Mucosa of stomach (tissue), 1 donor: ENCODE measurements around the gene ALDH3B1.

Experiments
- H3K27me3 ChIP-seq: one replicate; pipeline ENCODE4 v1.7.0; 2013; ENCODE audit warnings: mild to moderate bottlenecking, low read length; ENCODE audit not compliant: control insufficient read depth, insufficient read depth
- H3K36me3 ChIP-seq: one replicate; pipeline ENCODE4 v1.7.0; 2013; ENCODE audit warnings: low read length; ENCODE audit not compliant: control insufficient read depth, insufficient read depth
- H3K4me1 ChIP-seq: one replicate; pipeline ENCODE4 v1.7.0; 2013; ENCODE audit warnings: mild to moderate bottlenecking, low read length; ENCODE audit not compliant: control insufficient read depth, insufficient read depth
- H3K4me3 ChIP-seq: one replicate; pipeline ENCODE4 v1.7.0; 2013; ENCODE audit warnings: low read length
- H3K9ac ChIP-seq: one replicate; pipeline ENCODE4 v1.7.0; 2013; ENCODE audit warnings: mild to moderate bottlenecking, low read length, moderate library complexity
- H3K9me3 ChIP-seq: one replicate; pipeline ENCODE4 v1.7.0; 2013; ENCODE audit warnings: mild to moderate bottlenecking, low read length, moderate library complexity; ENCODE audit not compliant: control insufficient read depth
- donor health status: Pancreatic carcinoma.

Gene ALDH3B1

DNA sequence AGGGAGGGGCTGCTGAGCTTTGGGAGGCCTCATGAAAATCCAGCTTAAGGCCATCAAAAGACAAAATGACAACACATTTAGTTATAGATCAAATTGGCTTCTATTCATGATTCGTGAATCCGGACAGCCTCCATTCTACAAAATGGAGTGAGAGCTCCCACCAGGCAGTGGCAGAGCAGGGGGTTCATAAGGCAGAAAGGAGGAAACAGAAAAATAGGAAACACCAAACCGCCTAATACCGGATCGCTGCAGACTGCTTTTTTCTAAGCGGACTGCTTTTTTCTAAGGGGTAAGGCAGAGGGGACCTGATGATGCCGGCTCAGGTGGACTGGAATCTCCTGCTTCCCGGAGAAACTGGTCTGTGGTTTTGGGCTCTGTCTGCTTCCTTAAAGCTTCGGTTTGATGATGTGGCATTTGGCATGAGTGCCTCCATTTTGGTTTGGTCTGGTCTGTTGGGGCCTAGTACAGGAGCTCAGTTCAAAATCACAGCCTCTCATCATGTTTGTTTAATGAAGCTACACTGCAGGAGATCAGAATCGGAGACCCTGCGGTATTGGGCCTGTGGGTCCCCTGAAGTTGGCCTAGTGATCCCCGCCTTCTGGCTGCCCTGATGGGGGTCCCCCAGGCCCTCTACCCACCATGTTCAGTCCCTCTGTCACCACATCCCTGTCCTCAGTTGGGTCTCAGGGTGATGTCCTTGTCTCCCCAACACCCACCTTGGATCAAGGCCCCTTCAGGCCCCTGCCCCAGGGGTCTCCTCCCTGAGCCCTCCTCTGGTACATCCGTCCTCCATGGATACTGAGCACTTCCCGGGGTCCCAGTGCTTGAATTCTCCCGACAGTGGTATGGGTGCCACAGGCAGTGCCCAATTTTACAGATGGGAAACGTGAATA is 1.2 kb downstream of the ALDH3B1 start:
- H3K4me3 ChIP-seq = peak overlapping the region; percentile 49
- H3K9ac ChIP-seq = peak overlapping the region; percentile 79
- peaks cover 86% of the 10 kb centered on the region for H3K4me1 ChIP-seq
- H3K36me3 ChIP-seq = no peaks in the 10 kb centered on the region
- no peaks in the 10 kb centered on the region for H3K27me3 ChIP-seq
- H3K9me3 ChIP-seq = no peaks in the 10 kb centered on the region

DNA sequence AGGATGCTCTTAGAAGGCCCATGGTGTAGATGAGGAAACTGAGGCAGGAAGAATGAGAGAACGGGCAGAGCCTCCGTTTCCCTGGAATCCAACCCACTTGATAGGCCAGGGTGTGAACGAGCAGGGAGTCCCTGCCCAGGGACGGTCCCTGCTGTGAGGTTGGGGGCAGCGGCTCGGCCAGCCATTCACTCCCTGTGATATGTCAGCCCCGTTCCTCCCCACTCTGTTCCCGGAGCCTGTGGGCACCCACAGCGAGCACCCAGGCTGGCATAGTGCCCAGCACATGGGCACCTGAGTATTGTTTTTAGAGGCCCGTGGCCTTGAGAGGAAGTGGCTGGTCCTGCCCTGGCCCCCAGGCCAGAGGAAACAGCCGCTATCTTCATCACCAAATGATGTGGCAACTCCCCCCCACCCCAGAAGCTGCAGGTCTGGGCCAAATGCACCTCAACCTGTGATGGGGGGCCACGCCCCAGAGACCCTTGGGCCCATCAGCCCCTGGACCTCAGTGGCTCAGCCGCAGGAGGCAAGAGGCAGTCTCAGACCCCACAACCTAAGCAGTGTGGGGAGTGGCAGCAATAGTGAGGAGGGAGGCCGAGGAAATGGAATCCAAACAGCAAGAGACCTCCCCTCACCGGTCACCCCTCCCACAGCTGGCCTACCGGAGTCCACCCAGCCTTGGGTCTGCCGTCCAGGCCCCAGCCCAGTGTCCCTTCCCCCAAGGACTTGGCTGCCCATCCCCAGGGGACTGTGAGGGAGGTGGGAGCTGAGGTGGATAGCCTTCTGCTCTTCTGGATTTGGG is 2.1 kb downstream of the ALDH3B1 start:
- H3K27me3 ChIP-seq = no peaks in the 10 kb centered on the region
- H3K4me1 ChIP-seq = peaks cover 87% of the 10 kb centered on the region
- no peaks in the 10 kb centered on the region for H3K9me3 ChIP-seq
- H3K36me3 ChIP-seq = no peaks in the 10 kb centered on the region
- peak overlapping the region; percentile 40 for H3K9ac ChIP-seq
- no peak overlapping the region for H3K4me3 ChIP-seq

DNA sequence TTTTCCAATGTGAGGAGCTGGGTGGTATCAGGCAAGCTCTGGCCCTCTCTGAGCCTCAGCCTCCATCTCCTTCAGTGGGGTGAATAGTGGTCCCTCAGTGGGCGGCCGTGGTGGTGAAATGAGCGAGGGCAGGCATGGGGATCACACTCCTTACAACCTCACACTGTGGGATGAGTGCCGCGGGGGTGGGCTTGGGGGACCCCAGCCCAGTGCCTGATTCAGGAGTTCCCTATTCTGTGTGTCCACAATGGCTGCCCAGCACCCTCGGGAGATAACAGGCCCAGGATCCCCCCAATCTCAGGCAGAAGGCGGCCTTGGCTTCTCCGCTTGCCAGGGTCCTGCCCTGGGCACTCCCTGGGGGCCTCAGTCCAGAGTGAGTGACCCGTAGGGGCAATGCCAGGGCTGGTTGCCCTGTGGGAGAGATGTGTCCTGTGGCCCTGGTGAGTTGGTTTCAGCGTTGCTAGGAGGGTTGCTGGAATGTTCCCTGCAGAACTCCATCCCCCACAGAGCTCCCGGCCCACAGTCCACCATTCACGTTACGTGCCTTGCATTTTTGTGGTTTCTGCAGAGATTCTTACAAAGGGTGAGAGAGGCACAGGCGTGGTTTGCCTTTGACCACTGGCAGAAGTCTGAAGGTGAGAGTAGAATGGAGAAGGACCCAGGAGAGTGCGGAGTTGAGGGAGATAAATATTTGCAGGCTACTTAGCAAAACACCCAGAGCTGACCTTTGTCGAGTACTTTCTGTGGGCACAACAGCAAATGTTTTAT is 2.9 kb downstream of the ALDH3B1 start:
- Histone ChIP-seq H3K27me3 (no peaks in the 10 kb centered on the region), H3K9me3 (no peaks in the 10 kb centered on the region), H3K4me3 (no peak overlapping the region), H3K36me3 (no peaks in the 10 kb centered on the region), H3K4me1 (peaks cover 83% of the 10 kb centered on the region), H3K9ac (no peak overlapping the region)

GRCh38 chr11:68013611-68014156 is 3.6 kb downstream of the ALDH3B1 start:
- no peaks in the 10 kb centered on the region for H3K27me3 ChIP-seq
- peak overlapping the region; percentile 45 for H3K9ac ChIP-seq
- H3K4me1 ChIP-seq = peaks cover 77% of the 10 kb centered on the region
- no peak overlapping the region for H3K4me3 ChIP-seq
- no peaks in the 10 kb centered on the region for H3K36me3 ChIP-seq
- no peaks in the 10 kb centered on the region for H3K9me3 ChIP-seq

GRCh38 chr11:68014157-68014946 is 4.2 kb downstream of the ALDH3B1 start:
- peak overlapping the region; percentile 45 for H3K9ac ChIP-seq
- H3K27me3 ChIP-seq = no peaks in the 10 kb centered on the region
- H3K9me3 ChIP-seq = no peaks in the 10 kb centered on the region
- H3K36me3 ChIP-seq = no peaks in the 10 kb centered on the region
- H3K4me1 ChIP-seq = peaks cover 70% of the 10 kb centered on the region
- H3K4me3 ChIP-seq = no peak overlapping the region

GRCh38 chr11:68014947-68015447 is 4.9 kb downstream of the ALDH3B1 start:
- Histone ChIP-seq H3K4me3 (no peak overlapping the region), H3K4me1 (peaks cover 68% of the 10 kb centered on the region), H3K9ac (no peak overlapping the region), H3K9me3 (no peaks in the 10 kb centered on the region), H3K36me3 (no peaks in the 10 kb centered on the region), H3K27me3 (no peaks in the 10 kb centered on the region)

GRCh38 chr11:68015467-68015866 is 5.3 kb downstream of the ALDH3B1 start:
- H3K9me3 ChIP-seq = no peaks in the 10 kb centered on the region
- H3K27me3 ChIP-seq = no peaks in the 10 kb centered on the region
- H3K36me3 ChIP-seq = no peaks in the 10 kb centered on the region
- no peak overlapping the region for H3K9ac ChIP-seq
- H3K4me1 ChIP-seq = peaks cover 68% of the 10 kb centered on the region
- H3K4me3 ChIP-seq = no peak overlapping the region

- no peak overlapping the region for H3K9ac ChIP-seq
Measured at GRCh38 chr11:68016161-68016903, 6.2 kb downstream of the ALDH3B1 start.

DNA sequence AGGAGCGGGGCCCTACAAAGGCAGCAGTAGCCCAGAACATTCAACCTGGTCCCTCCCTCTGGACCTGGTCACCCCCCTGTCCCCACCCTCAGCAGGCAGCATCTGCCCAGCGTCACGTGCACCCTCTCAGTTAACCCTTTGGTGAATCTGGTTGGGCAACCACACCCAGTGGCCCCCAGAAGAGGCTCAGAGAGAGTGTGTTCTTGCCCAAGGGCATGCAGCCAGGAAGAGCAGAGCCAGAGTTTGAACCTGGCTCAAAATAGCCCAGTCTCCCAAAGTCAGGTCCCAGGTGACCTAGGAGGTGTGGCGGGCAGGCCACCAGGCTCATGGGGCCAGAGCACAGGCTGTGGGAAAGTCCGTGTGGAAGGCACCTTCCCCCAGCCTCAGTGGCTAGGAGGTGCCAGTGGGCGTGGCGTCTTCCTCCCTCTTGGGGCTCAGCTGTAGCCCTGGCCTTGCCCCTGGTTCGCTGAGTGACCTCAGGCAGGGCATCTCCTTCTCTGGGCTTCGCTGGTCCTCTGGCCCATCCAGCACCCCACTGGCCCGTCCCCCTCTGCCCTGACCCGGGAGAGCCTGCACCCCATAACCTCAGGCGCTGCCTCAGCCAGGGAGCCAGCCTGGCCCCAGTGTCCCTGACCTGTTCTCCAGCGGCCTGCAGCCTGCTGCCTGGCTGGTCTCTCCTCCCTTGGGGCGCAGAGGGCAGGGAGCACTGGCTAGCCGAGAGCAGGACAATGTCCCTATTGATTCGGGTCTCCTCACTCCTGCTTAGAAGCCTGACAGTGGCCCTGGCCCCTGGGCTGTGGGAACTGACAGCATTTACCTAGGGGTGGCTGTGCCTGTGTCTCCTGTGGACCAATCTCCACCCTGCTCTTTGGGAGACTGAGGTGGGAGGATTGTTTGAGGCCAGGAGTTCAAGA is 7.0 kb downstream of the ALDH3B1 start:
- H3K27me3 ChIP-seq = no peaks in the 10 kb centered on the region
- peaks cover 61% of the 10 kb centered on the region for H3K4me1 ChIP-seq
- H3K9ac ChIP-seq = no peak overlapping the region

More at GRCh38 chr11:68016161-68016903, 6.2 kb downstream of the ALDH3B1 start:
- H3K4me3 ChIP-seq = no peak overlapping the region
- H3K36me3 ChIP-seq = no peaks in the 10 kb centered on the region
- H3K4me1 ChIP-seq = peaks cover 68% of the 10 kb centered on the region
- H3K9me3 ChIP-seq = no peaks in the 10 kb centered on the region
- H3K27me3 ChIP-seq = no peaks in the 10 kb centered on the region

More for the DNA sequence above, 7.0 kb downstream of the ALDH3B1 start:
- H3K4me3 ChIP-seq = no peak overlapping the region
- H3K36me3 ChIP-seq = no peaks in the 10 kb centered on the region
- H3K9me3 ChIP-seq = no peaks in the 10 kb centered on the region
